T-cell (primary cell): ENCODE measurements around the gene PRDX3. TPM values are rescaled to one million over a fixed set of nuclear protein-coding genes. Genes with fewer than 3 reads are reported as not detected.
"Not testable (repeated sequence)": the region's sequence is repeated elsewhere in the genome, so short reads cannot be mapped to it uniquely, and the experiment has no call there.

Source experiments
- ATAC-seq, 4 experiments: fragments of 200-7000 bp in 3 of 4; fragments of 150-1000 bp in 1 of 4; cut with Tn5 transposase; replicated peaks in 1 of 4; 1 replicate in 3 of 4; 2 replicates in 1 of 4; pipeline ENCODE4 v1.10.0; 2021; ENCODE audit warnings: moderate library complexity in 3 of 4, mild to moderate bottlenecking in 2 of 4, moderate number of reproducible peaks in 1 of 4
- CTCF ChIA-PET, 2 donors: fragments of 300-600 bp; sonication (Branson Sonifier 250); formaldehyde crosslinking; loops; one replicate each; lab custom pipeline; 2022; ENCODE audit warnings: antibody characterized with exemption in 2 of 2; lab: Charles Lee
- POLR2A ChIA-PET, 2 donors: fragments of 300-600 bp; sonication (Branson Sonifier 250); formaldehyde crosslinking; loops; one replicate each; lab custom pipeline; 2022; ENCODE audit warnings: antibody characterized with exemption in 2 of 2; lab: Charles Lee
- DNase-seq, 35 experiments: peaks; one replicate each; pipeline versions ENCODE4 v3.0.0 to v3.0.0-alpha.2; 2013 to 2023
- H3K27ac ChIP-seq: one replicate; pipeline ENCODE4 v1.5.1; 2013; ENCODE audit warnings: low read length
- H3K27me3 ChIP-seq, 2 experiments: replicated peaks in 1 of 2; 1 replicate in 1 of 2; 2 replicates in 1 of 2; pipeline versions ENCODE4 v1.6.1 to v1.7.0; 2013; ENCODE audit warnings: low read length in 1 of 2, mixed read lengths in 1 of 2; ENCODE audit not compliant: control insufficient read depth in 2 of 2, insufficient read depth in 2 of 2; ENCODE audit errors: extremely low read depth in 1 of 2
- H3K36me3 ChIP-seq, 2 donors: 1 replicate in 1 of 2; 2 replicates in 1 of 2; pipeline versions ENCODE4 v1.6.1 to v1.7.0; 2013; ENCODE audit warnings: low read length in 1 of 2; ENCODE audit not compliant: control insufficient read depth in 2 of 2, insufficient read depth in 1 of 2; ENCODE audit errors: extremely low read depth in 1 of 2
- H3K4me1 ChIP-seq, 2 experiments: 1 replicate in 1 of 2; 2 replicates in 1 of 2; pipeline versions ENCODE4 v1.6.1 to v1.7.0; 2013; ENCODE audit warnings: low read length in 2 of 2, mixed read lengths in 1 of 2; ENCODE audit not compliant: insufficient read depth in 2 of 2, control insufficient read depth in 1 of 2; ENCODE audit errors: extremely low read depth in 1 of 2
- H3K4me3 ChIP-seq, 2 donors: 1 replicate in 1 of 2; 2 replicates in 1 of 2; pipeline versions ENCODE4 v1.5.1 to v1.7.0; 2013; ENCODE audit warnings: mild to moderate bottlenecking in 2 of 2, low read length in 1 of 2, moderate library complexity in 1 of 2; ENCODE audit not compliant: control insufficient read depth in 1 of 2; ENCODE audit errors: extremely low read depth in 1 of 2
- H3K9me3 ChIP-seq: 2 replicates; pipeline ENCODE4 v1.7.0; 2013
- H3K27ac Mint-ChIP-seq, 2 donors: one replicate each; pipeline ENCODE4 v1.8.0; 2020 to 2021; ENCODE audit warnings: mild to moderate bottlenecking in 2 of 2, mixed read lengths in 2 of 2
- H3K27me3 Mint-ChIP-seq, 2 donors: one replicate each; pipeline ENCODE4 v1.8.0; 2021 to 2022; ENCODE audit warnings: mixed read lengths in 2 of 2
- H3K36me3 Mint-ChIP-seq: one replicate; pipeline ENCODE4 v1.8.0; 2021; ENCODE audit warnings: mixed read lengths
- H3K4me1 Mint-ChIP-seq, 3 donors: one replicate each; pipeline ENCODE4 v1.8.0; 2020 to 2022; ENCODE audit warnings: mixed read lengths in 3 of 3, mild to moderate bottlenecking in 1 of 3
- H3K4me3 Mint-ChIP-seq, 3 donors: one replicate each; pipeline ENCODE4 v1.8.0; 2020 to 2022; ENCODE audit warnings: mild to moderate bottlenecking in 3 of 3, mixed read lengths in 3 of 3, moderate library complexity in 3 of 3
- H3K9me3 Mint-ChIP-seq, 3 donors: one replicate each; pipeline ENCODE4 v1.8.0; 2020 to 2022; ENCODE audit warnings: mixed read lengths in 3 of 3
- WGBS: methylation state at CpG from one replicate; pipeline ENCODE4 v1.1.5; 2013; ENCODE audit warnings: missing lambda C conversion rate; ENCODE audit not compliant: insufficient coverage; 5-methylcytosine and 5-hydroxymethylcytosine counted together
- total RNA-seq, 35 experiments: library from RNA in 6 of 35; stranded (reverse) in 6 of 35; fragments of 120-200 nt in 1 of 35; gene quantifications; one replicate each; pipeline versions ENCODE4 v1.2.1 to v1.2.4 and lab custom pipeline; 2013 to 2026

The PRDX3 gene
- total RNA-seq, 5 donors from 2014 or later (not counting 1 experiment from before 2014, with no cell fraction given): 15.7 to 36.2 (median 34.7) TPM

DNA sequence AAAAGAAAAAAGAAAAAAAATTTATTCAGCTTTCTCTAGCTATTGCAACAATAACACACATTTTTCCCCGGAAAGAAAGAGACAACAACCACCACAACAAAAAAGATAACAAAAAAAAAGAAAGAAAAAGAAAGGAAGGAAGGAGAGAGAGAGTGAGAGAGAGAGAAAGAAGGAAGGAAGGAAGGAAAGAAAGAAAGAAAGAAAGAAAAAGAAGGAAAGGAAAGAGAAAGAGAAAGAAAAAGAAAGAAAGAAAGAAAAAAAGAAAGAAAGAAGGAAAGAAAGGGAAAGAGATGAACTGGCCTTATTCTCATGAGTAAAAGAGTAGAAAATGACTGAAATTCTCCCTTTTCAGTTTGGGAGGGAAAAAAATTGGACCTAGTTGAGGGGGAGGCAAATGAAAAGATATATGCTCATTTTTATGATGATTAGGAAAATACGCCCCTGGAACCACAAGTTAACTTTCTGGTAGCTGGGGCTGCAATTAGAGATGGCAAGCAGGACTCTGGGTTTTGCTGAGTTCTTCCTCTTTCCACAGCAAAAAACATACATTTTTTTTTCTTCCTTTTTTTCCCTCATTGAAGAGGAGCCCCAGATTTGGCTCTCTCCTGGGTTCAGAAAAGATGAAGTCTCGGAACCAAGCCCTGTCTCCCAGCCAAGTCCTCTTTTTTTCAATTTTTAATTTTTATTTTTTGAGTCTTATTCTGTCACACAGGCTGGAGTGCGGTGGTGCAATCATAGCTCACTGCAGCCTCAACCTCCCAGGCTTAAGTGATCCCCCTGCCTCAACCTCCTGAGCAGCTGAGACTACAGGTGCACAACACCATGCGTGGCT, 12.6 kb upstream of the PRDX3 start:
- H3K4me1 ChIP-seq: peaks cover 3 to 8% of the 10 kb centered on the region in 2 experiments
- Mint-ChIP-seq H3K4me1 (peaks cover 9 to 17% (median 16%) of the 10 kb centered on the region in 3 donors), H3K27me3 (no peaks in the 10 kb centered on the region), H3K27ac (no peak overlapping the region), H3K9me3 (no peaks in the 10 kb centered on the region), H3K4me3 (no peak overlapping the region), H3K36me3 (no peaks in the 10 kb centered on the region)
- H3K27ac ChIP-seq: no peak overlapping the region
- H3K27me3 ChIP-seq: no peaks in the 10 kb centered on the region
- H3K36me3 ChIP-seq: no peaks in the 10 kb centered on the region
- DNase-seq: no peak
- ChIA-PET POLR2A (interaction anchor here in 1 of 2 donors (0.7 kb wide), 1 partner anchor 376 kb away, joined by 3 read pairs; no protein-coding TSS in a partner anchor), CTCF (interaction anchor here in 1 of 2 donors (0.8 to 2.0 kb wide), 2 partner anchors 8 to 161 kb away, joined by 5 to 6 read pairs; no protein-coding TSS in a partner anchor)
- no peak overlapping the region for H3K4me3 ChIP-seq
- no peaks in the 10 kb centered on the region for H3K9me3 ChIP-seq
- no peak for ATAC-seq
- WGBS: 25% methylated on average over 2 of the region's 5 CpGs

DNA sequence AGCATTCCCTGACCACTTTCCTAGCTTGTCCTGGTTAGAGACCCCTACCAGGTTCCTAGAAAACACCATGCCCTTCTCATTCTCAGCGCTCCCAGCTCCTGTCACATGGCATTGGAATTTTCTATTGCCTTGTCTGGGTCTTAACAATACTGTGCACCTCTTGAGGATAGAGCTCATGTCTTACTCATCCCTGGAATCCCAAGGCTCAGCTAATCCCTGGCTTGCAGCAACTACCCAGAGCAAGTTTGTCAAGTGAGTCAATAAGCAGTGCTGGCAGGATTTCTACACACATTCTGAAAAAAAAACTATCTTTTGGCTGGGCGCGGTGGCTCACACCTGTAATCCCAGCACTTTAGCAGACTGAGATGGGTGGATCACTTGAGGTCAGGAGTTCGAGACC, 11.7 kb upstream of the PRDX3 start:
- no peak for ATAC-seq
- H3K36me3 ChIP-seq: no peaks in the 10 kb centered on the region
- H3K9me3 ChIP-seq: no peaks in the 10 kb centered on the region
- no peak overlapping the region for H3K4me3 ChIP-seq
- WGBS: 100% methylated on average over 2 of the region's 4 CpGs
- no peaks in the 10 kb centered on the region for H3K9me3 Mint-ChIP-seq
- no peaks in the 10 kb centered on the region for H3K27me3 Mint-ChIP-seq
- H3K27ac ChIP-seq: no peak overlapping the region
- CTCF ChIA-PET: interaction anchor here (0.5 to 2.0 kb wide), 4 partner anchors 9 to 162 kb away, joined by 3 to 7 read pairs (median 6); no protein-coding TSS in a partner anchor
- no peak overlapping the region for H3K27ac Mint-ChIP-seq
- POLR2A ChIA-PET: no interaction called here
- no peaks in the 10 kb centered on the region for H3K36me3 Mint-ChIP-seq
- H3K4me1 ChIP-seq: peaks cover 3 to 8% of the 10 kb centered on the region in 2 experiments
- no peak overlapping the region for H3K4me3 Mint-ChIP-seq
- peaks cover 9 to 17% (median 16%) of the 10 kb centered on the region in 3 donors for H3K4me1 Mint-ChIP-seq
- DNase-seq: no peak
- H3K27me3 ChIP-seq: no peaks in the 10 kb centered on the region

DNA sequence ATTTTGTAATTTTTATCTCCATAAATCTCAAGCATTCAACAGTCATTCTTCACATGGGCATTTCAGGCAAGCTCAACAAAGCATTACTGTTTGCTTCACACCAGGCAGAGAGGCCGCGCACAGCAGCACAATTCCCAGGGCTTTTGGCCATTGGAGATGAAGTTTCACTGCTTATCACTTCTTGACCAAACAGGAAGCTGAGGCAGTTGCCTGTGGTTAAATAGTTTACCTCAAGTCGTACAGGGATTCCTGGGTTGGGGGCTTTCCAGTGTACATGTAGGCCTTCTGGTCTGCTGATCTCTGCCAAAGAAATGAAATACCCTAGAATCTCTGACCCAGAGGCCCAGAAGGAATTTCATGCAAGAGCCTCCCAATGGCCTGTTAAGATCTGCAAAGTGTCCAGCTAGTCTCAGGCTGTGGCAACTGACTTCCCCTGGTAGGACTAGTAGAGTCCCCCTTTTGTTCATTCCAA, 11.2 kb upstream of the PRDX3 start:
- CTCF ChIA-PET: interaction anchor here (0.5 to 2.0 kb wide), 4 partner anchors 9 to 15 kb away, joined by 3 to 7 read pairs (median 6); no protein-coding TSS in a partner anchor
- Mint-ChIP-seq H3K4me1 (peaks cover 9 to 17% (median 16%) of the 10 kb centered on the region in 3 donors), H3K36me3 (no peaks in the 10 kb centered on the region), H3K27ac (no peak overlapping the region), H3K4me3 (no peak overlapping the region), H3K27me3 (no peaks in the 10 kb centered on the region), H3K9me3 (no peaks in the 10 kb centered on the region)
- Histone ChIP-seq H3K4me1 (peaks cover 3 to 8% of the 10 kb centered on the region in 2 experiments), H3K27ac (no peak overlapping the region), H3K4me3 (no peak overlapping the region), H3K9me3 (no peaks in the 10 kb centered on the region), H3K36me3 (no peaks in the 10 kb centered on the region), H3K27me3 (no peaks in the 10 kb centered on the region)
- no CpG with 5 or more reads among the region's 3 CpGs for WGBS
- DNase-seq (peak in 2 of 35 experiments; percentile 6 to 38), ATAC-seq (peak in 3 of 4 experiments; percentile 24 to 55 (median 35))
- POLR2A ChIA-PET: interaction anchor here in 1 of 2 donors (0.9 kb wide), 1 partner anchor 29 kb away, joined by 3 read pairs; no protein-coding TSS in a partner anchor

DNA sequence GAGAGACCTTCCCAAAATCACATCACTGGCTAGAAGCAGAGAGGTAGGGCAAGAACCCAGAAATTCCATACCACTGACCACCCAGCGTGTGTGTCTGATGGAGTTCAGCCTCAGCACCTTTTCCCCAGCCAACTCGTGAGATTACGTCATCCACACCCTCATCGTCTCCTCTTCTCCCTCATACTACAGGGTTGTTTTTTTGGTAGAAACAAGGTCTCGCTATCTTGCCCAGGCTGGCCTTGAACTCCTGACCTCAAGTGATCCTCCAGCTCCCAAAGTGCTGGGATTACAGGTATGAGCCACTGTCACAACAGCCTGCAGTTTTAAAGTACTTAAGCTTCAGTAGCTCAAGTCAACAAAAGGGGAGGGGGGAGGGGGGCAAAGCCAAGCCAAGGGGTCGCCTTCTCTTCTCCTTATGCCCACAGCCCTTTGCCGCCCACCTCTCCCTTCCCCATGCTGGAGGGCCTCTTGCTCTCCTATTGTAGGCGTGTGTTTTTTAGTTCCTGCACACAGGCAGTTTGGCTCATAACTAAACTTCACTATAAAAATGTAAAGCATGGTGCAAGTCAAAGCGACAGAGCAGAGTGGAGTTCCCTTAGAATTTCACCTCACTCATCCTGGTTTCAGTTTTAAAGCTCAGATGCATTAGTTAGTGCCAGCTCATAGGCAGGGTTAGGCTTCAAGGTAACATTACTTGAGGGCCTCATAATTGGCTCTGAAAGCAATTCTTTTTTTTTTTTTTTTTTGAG, 5.2 kb upstream of the PRDX3 start:
- no peaks in the 10 kb centered on the region for H3K9me3 ChIP-seq
- no peaks in the 10 kb centered on the region for H3K27me3 ChIP-seq
- Mint-ChIP-seq H3K9me3 (no peaks in the 10 kb centered on the region), H3K4me3 (no peak overlapping the region), H3K36me3 (no peaks in the 10 kb centered on the region), H3K4me1 (peaks cover 8 to 13% (median 11%) of the 10 kb centered on the region in 3 donors), H3K27me3 (no peaks in the 10 kb centered on the region), H3K27ac (peak overlapping the region in 1 of 2 donors; percentile 52)
- no peak overlapping the region for H3K4me3 ChIP-seq
- ChIA-PET POLR2A (interaction anchor here in 1 of 2 donors (0.6 to 0.7 kb wide), 2 partner anchors 316 to 400 kb away, joined by 3 to 7 read pairs; no protein-coding TSS in a partner anchor), CTCF (interaction anchor here (0.6 to 0.7 kb wide), 3 partner anchors 14 to 567 kb away, joined by 3 to 4 read pairs (median 3); no protein-coding TSS in a partner anchor)
- DNase-seq: no peak
- no CpG with 5 or more reads among the region's 9 CpGs for WGBS
- ATAC-seq: no peak
- H3K36me3 ChIP-seq: no peaks in the 10 kb centered on the region
- H3K27ac ChIP-seq: no peak overlapping the region
- peaks cover 4 to 12% of the 10 kb centered on the region in 2 experiments for H3K4me1 ChIP-seq

DNA sequence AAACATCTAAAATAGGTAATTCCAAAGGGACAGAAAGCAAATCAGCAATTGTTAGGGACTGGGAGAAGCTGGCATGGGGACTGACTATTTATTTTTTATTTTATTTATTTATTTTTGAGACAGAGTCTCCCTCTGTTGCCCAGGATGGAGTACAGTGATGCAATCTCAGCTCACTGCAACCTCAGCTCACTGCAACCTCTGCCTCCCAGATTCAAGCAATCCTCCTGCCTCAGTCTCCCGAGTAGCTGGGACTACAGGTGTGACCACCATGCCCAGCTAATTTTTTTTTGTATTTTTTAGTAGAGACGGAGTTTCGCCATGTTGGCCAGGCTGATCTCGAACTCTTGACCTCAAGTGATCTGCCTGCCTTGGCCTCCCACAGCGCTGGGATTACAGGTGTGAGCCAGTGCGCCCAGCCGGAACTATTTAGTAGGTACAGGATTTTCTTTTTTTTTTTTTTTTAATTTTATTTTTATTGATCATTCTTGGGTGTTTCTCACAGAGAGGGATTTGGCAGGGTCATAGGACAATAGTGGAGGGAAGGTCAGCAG, 2.3 kb upstream of the PRDX3 start:
- not testable (repeated sequence) for H3K9me3 ChIP-seq, H3K36me3 Mint-ChIP-seq, DNase-seq, ATAC-seq, H3K27ac ChIP-seq, H3K27me3 Mint-ChIP-seq, H3K27ac Mint-ChIP-seq, H3K4me3 ChIP-seq, H3K9me3 Mint-ChIP-seq, H3K27me3 ChIP-seq, H3K4me3 Mint-ChIP-seq, H3K36me3 ChIP-seq
- CTCF ChIA-PET: interaction anchor here in 1 of 2 donors (0.7 kb wide), 1 partner anchor 351 kb away, joined by 5 read pairs; no protein-coding TSS in a partner anchor
- POLR2A ChIA-PET: interaction anchor here (0.6 to 0.7 kb wide), 2 partner anchors 91 to 354 kb away, joined by 3 read pairs; no protein-coding TSS in a partner anchor
- 100% methylated on average over 4 of the region's 7 CpGs for WGBS
- H3K4me1 ChIP-seq: peaks cover 5 to 32% of the 10 kb centered on the region in 2 experiments
- H3K4me1 Mint-ChIP-seq: peaks cover 14 to 34% (median 27%) of the 10 kb centered on the region in 3 donors
